Spleen (tissue), 11 donors: ENCODE data around the gene SAMD9L. TPM values are rescaled to one million over a fixed set of nuclear protein-coding genes. Genes with fewer than 3 reads are reported as not detected.

Experiments
- DNase-seq: peaks from one replicate; pipeline ENCODE4 v3.0.0-alpha.2; 2020
- H3K27ac ChIP-seq, 8 donors: fragments of 200-600 bp; sonication (generic) in 7 of 8; 1 replicate in 4 of 8; 2 replicates in 4 of 8; pipeline versions ENCODE4 v1.5.0 to v1.8.0; 2016 to 2021; ENCODE audit warnings: inconsistent platforms in 4 of 8, mild to moderate bottlenecking in 4 of 8, moderate library complexity in 1 of 8
- H3K27me3 ChIP-seq, 7 donors: fragments of 200-600 bp; sonication (generic) in 6 of 7; replicated peaks in 1 of 7; 1 replicate in 4 of 7; 2 replicates in 3 of 7; pipeline versions ENCODE4 v1.5.0 to v1.8.0; 2016 to 2021; ENCODE audit warnings: inconsistent platforms in 3 of 7, mild to moderate bottlenecking in 1 of 7
- H3K36me3 ChIP-seq, 6 donors: fragments of 200-600 bp; sonication (generic) in 5 of 6; 1 replicate in 4 of 6; 2 replicates in 2 of 6; pipeline versions ENCODE4 v1.5.0 to v1.8.0; 2016 to 2021; ENCODE audit warnings: inconsistent platforms in 2 of 6
- H3K4me1 ChIP-seq, 6 donors: fragments of 200-600 bp; sonication (generic) in 5 of 6; 1 replicate in 3 of 6; 2 replicates in 3 of 6; pipeline versions ENCODE4 v1.5.0 to v1.8.0; 2016 to 2021; ENCODE audit warnings: inconsistent platforms in 3 of 6
- H3K4me3 ChIP-seq, 8 donors: fragments of 200-600 bp; sonication (generic) in 7 of 8; 1 replicate in 4 of 8; 2 replicates in 4 of 8; pipeline versions ENCODE4 v1.5.0 to v1.8.0; 2016 to 2021; ENCODE audit warnings: inconsistent platforms in 4 of 8, mild to moderate bottlenecking in 4 of 8, moderate library complexity in 2 of 8
- H3K9me3 ChIP-seq, 8 donors: fragments of 200-600 bp; sonication (generic) in 7 of 8; 1 replicate in 4 of 8; 2 replicates in 4 of 8; pipeline versions ENCODE4 v1.5.0 to v1.8.0; 2016 to 2021; ENCODE audit warnings: inconsistent platforms in 4 of 8
- POLR2A ChIP-seq, 3 donors: fragments of 450-650 bp; IDR thresholded peaks; one replicate each; pipeline ENCODE4 v1.5.1; 2017; ENCODE audit warnings: antibody characterized with exemption in 3 of 3, mild to moderate bottlenecking in 1 of 3
- POLR2AphosphoS5 ChIP-seq, 3 donors: sonication (generic); formaldehyde crosslinking; IDR thresholded peaks; one replicate each; pipeline ENCODE4 v1.5.1; 2017; ENCODE audit warnings: antibody characterized with exemption in 3 of 3
- WGBS, 5 donors: extraction: QIAGEN DNeasy Blood & Tissue Kit in 3 of 5; methylation state at CpG; one replicate each; pipeline versions ENCODE4 v1.1.5 to v1.1.7; 2013 to 2018; 5-methylcytosine and 5-hydroxymethylcytosine counted together
- intact Hi-C: fragments of 100-400 bp; cut with DNase I; formaldehyde crosslinking; loops from one replicate; pipeline ENCODE4 v1.15.0; 2023; ENCODE audit warnings: low total_unique reads
- polyA plus RNA-seq, 3 donors: library from polyadenylated mRNA; stranded (reverse); fragments of 200-250 nt; gene quantifications; one replicate each; pipeline ENCODE4 v1.2.1, GENCODE V29; 2013
- total RNA-seq, 7 donors: library from RNA; depleted of rRNA in 3 of 7; stranded (reverse); fragments of >200 nt in 3 of 7; fragmentation: NEBNext Ultra II Directional in 4 of 7; extraction: Animal tissue kit (Norgen Biotek cat#: 25700) in 4 of 7; gene quantifications; one replicate each; pipeline versions ENCODE4 v1.1.0 to v1.2.1, GENCODE V29; 2016 to 2021
- TF ChIP-seq, protein P1 (sequence below), 11 experiments: fragments of 200-600 bp in 7 of 11; fragments of 450-650 bp in 4 of 11; sonication (generic) in 4 of 11; IDR thresholded peaks in 8 of 11; conservative IDR thresholded peaks in 3 of 11; 1 replicate in 7 of 11; 2 replicates in 4 of 11; pipeline versions ENCODE4 v1.4.0 to v1.8.0; 2016 to 2021; ENCODE audit warnings: antibody characterized with exemption in 11 of 11, inconsistent platforms in 4 of 11, mild to moderate bottlenecking in 1 of 11
- donor health status: healthy with polysubstance abuse.
- donor health status: DM: no; HTN: no; CAD: no; lungs with moderate emphysema.
- donor health status: DM: no; HTN: no; CAD: no.
- donor health status: Bipolar disorder and iron deficiency.
- donor health status: healthy.
- donor health status: DM: no; HTN: no; CAD: no.
- donor health status: DM: yes; HTN: yes; CAD: no.

Gene SAMD9L
- total and polyA plus RNA-seq, 10 donors = 8.5 to 61.3 (median 44.2) TPM

DNA sequence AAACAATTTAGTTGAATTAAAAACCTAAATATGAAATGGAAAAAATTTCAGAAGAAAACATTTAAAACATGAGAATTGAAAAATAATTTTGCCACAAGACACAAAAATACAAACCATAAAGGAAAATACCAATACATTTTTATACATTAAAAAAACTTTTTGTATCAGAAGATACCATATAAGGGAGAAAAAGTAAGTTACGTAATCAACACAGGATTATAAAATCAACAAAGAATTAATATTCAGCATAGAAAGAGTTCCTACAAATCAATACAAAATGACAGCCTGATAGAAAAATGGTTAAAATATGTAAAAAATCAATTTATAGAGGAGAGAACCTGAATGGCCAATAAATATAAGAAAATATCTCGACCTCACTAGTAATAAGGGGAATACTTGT lies 16.6 kb upstream of the SAMD9L start:
- H3K27ac ChIP-seq = peak overlapping the region in 5 of 8 donors; percentile 34 to 70 (median 60)
- H3K27me3 ChIP-seq = no peaks in the 10 kb centered on the region
- no peak for TF ChIP-seq POLR2A (IDR thresholded peaks at IDR 0.05)
- TF ChIP-seq, protein P1, sequence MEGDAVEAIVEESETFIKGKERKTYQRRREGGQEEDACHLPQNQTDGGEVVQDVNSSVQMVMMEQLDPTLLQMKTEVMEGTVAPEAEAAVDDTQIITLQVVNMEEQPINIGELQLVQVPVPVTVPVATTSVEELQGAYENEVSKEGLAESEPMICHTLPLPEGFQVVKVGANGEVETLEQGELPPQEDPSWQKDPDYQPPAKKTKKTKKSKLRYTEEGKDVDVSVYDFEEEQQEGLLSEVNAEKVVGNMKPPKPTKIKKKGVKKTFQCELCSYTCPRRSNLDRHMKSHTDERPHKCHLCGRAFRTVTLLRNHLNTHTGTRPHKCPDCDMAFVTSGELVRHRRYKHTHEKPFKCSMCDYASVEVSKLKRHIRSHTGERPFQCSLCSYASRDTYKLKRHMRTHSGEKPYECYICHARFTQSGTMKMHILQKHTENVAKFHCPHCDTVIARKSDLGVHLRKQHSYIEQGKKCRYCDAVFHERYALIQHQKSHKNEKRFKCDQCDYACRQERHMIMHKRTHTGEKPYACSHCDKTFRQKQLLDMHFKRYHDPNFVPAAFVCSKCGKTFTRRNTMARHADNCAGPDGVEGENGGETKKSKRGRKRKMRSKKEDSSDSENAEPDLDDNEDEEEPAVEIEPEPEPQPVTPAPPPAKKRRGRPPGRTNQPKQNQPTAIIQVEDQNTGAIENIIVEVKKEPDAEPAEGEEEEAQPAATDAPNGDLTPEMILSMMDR (IDR thresholded peaks at IDR 0.05 in 8 of 11, conservative IDR thresholded peaks at IDR 0.05 in 3 of 11) = no peak
- TF ChIP-seq POLR2AphosphoS5 (IDR thresholded peaks at IDR 0.05) = no peak
- H3K4me1 ChIP-seq = peaks cover 0 to 14% (median 3%) of the 10 kb centered on the region in 6 donors
- no peak overlapping the region for H3K4me3 ChIP-seq
- 65 to 97% (median 92%) methylated on average over 2 of the region's 2 CpGs for WGBS, 5 donors
- DNase-seq = no peak
- intact Hi-C loops = no loop called here
- no peaks in the 10 kb centered on the region for H3K36me3 ChIP-seq
- peaks cover 0 to 39% (median 16%) of the 10 kb centered on the region in 8 donors for H3K9me3 ChIP-seq

DNA sequence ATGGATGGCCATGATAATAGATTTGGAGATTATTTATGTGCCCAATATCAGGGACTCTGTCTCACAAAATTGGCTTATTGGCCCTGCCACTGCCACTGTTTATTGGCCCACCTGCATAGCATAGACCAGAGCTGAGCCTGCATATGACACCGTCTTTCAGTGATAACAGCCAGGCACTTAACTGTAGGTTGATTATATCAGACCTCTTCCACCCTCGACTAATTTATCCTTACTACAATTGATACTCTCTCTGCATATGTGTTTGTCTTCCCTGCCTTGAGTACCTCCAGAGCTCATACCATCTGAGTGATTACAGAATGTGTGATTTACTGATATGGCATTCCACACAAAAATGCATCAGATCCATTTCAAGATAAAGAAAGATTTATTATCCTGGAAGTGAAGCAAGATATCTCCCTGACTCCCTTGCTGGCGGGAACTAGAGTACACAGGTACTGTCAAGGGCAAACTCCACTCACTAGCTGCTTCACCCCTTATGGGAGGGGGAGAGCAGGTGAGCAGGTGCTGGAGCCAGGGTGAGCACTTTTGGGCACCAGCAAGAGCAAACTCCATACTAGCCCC lies 13.1 kb upstream of the SAMD9L start:
- Histone ChIP-seq H3K4me1 (peaks cover 0 to 13% (median 3%) of the 10 kb centered on the region in 6 donors), H3K27me3 (no peaks in the 10 kb centered on the region), H3K9me3 (peaks cover 0 to 16% (median 9%) of the 10 kb centered on the region in 8 donors), H3K27ac (no peak overlapping the region), H3K4me3 (no peak overlapping the region), H3K36me3 (no peaks in the 10 kb centered on the region)
- WGBS, 5 donors = 76 to 86% (median 84%) methylated on average over 3 of the region's 3 CpGs
- TF ChIP-seq POLR2AphosphoS5 (IDR thresholded peaks at IDR 0.05) = no peak
- TF ChIP-seq POLR2A (IDR thresholded peaks at IDR 0.05) = no peak
- TF ChIP-seq, protein P1 (IDR thresholded peaks at IDR 0.05 in 8 of 11, conservative IDR thresholded peaks at IDR 0.05 in 3 of 11) = no peak
- DNase-seq = no peak
- intact Hi-C loops = no loop called here

DNA sequence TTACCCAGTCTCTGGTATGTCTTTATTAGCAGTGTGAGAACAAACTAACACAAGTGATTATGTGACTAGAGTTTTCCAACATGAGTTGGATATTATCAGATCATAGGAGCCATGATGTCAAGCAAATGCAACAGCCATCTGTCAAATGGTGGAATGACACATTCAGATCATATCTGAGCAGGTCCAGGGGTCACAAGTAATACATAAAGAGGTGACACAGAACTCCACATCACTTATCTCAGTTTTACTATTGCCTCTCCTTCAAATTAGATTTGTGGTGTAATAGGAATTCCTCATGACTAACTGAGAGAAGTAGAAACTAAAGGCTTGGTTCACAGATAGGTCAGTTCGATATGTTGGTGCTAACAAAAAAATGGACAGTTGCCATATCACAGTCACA lies 12.2 kb upstream of the SAMD9L start:
- H3K27me3 ChIP-seq = no peaks in the 10 kb centered on the region
- no peak for DNase-seq
- H3K36me3 ChIP-seq = no peaks in the 10 kb centered on the region
- H3K4me3 ChIP-seq = no peak overlapping the region
- peaks cover 0 to 5% (median 0%) of the 10 kb centered on the region in 6 donors for H3K4me1 ChIP-seq
- no peak overlapping the region for H3K27ac ChIP-seq
- H3K9me3 ChIP-seq = peaks cover 0 to 16% (median 9%) of the 10 kb centered on the region in 8 donors
- intact Hi-C loops = no loop called here
- TF ChIP-seq POLR2AphosphoS5 (IDR thresholded peaks at IDR 0.05) = no peak
- TF ChIP-seq, protein P1 (IDR thresholded peaks at IDR 0.05 in 8 of 11, conservative IDR thresholded peaks at IDR 0.05 in 3 of 11) = no peak
- TF ChIP-seq POLR2A (IDR thresholded peaks at IDR 0.05) = no peak
- WGBS, 5 donors = 44 to 89% (median 79%) methylated on average over 1 of the region's 1 CpG

DNA sequence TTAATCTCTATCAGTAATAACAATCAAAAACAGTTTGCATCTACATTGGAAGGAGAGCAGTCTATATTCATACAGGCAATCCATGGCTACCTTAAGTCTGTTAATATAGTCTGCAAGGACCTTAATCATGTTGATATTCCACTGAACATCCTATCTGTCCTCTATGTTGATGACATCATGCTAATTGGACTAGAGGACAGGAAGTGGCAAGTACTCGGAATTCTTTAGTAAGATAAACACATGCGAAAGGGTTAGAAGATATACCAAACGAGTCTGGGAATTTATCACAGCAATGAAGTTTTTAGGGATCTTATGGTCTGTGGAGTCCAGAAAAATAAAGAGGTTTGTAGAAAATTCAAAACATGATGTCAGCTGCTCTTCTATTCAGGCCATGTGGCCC lies 11.3 kb upstream of the SAMD9L start:
- intact Hi-C loops = no loop called here
- TF ChIP-seq POLR2A (IDR thresholded peaks at IDR 0.05) = no peak
- TF ChIP-seq, protein P1 (IDR thresholded peaks at IDR 0.05 in 8 of 11, conservative IDR thresholded peaks at IDR 0.05 in 3 of 11) = no peak
- H3K27ac ChIP-seq = no peak overlapping the region
- H3K36me3 ChIP-seq = no peaks in the 10 kb centered on the region
- no peaks in the 10 kb centered on the region for H3K27me3 ChIP-seq
- peaks cover 0 to 16% (median 9%) of the 10 kb centered on the region in 8 donors for H3K9me3 ChIP-seq
- WGBS, 5 donors = 51 to 77% (median 67%) methylated on average over 3 of the region's 3 CpGs
- no peak for DNase-seq
- no peak overlapping the region for H3K4me3 ChIP-seq
- H3K4me1 ChIP-seq = no peaks in the 10 kb centered on the region
